T-cell (primary cell): ENCODE data around the gene SLC22A3. TPM values are rescaled to one million over a fixed set of nuclear protein-coding genes. Genes with fewer than 3 reads are reported as not detected.
"Not testable (repeated sequence)": the region's sequence is repeated elsewhere in the genome, so short reads cannot be mapped to it uniquely, and the experiment has no call there.

Experiments used
- ATAC-seq, 4 experiments: fragments of 200-7000 bp in 3 of 4; fragments of 150-1000 bp in 1 of 4; cut with Tn5 transposase; replicated peaks in 1 of 4; 1 replicate in 3 of 4; 2 replicates in 1 of 4; pipeline ENCODE4 v1.10.0; 2021; ENCODE audit warnings: moderate library complexity in 3 of 4, mild to moderate bottlenecking in 2 of 4, moderate number of reproducible peaks in 1 of 4
- CTCF ChIA-PET, 2 donors: fragments of 300-600 bp; sonication (Branson Sonifier 250); formaldehyde crosslinking; loops; one replicate each; lab custom pipeline; 2022; ENCODE audit warnings: antibody characterized with exemption in 2 of 2; lab: Charles Lee
- POLR2A ChIA-PET, 2 donors: fragments of 300-600 bp; sonication (Branson Sonifier 250); formaldehyde crosslinking; loops; one replicate each; lab custom pipeline; 2022; ENCODE audit warnings: antibody characterized with exemption in 2 of 2; lab: Charles Lee
- DNase-seq, 35 experiments: peaks; one replicate each; pipeline versions ENCODE4 v3.0.0 to v3.0.0-alpha.2; 2013 to 2023
- H3K27ac ChIP-seq: one replicate; pipeline ENCODE4 v1.5.1; 2013; ENCODE audit warnings: low read length
- H3K27me3 ChIP-seq, 2 experiments: replicated peaks in 1 of 2; 1 replicate in 1 of 2; 2 replicates in 1 of 2; pipeline versions ENCODE4 v1.6.1 to v1.7.0; 2013; ENCODE audit warnings: low read length in 1 of 2, mixed read lengths in 1 of 2; ENCODE audit not compliant: control insufficient read depth in 2 of 2, insufficient read depth in 2 of 2; ENCODE audit errors: extremely low read depth in 1 of 2
- H3K36me3 ChIP-seq, 2 donors: 1 replicate in 1 of 2; 2 replicates in 1 of 2; pipeline versions ENCODE4 v1.6.1 to v1.7.0; 2013; ENCODE audit warnings: low read length in 1 of 2; ENCODE audit not compliant: control insufficient read depth in 2 of 2, insufficient read depth in 1 of 2; ENCODE audit errors: extremely low read depth in 1 of 2
- H3K4me1 ChIP-seq, 2 experiments: 1 replicate in 1 of 2; 2 replicates in 1 of 2; pipeline versions ENCODE4 v1.6.1 to v1.7.0; 2013; ENCODE audit warnings: low read length in 2 of 2, mixed read lengths in 1 of 2; ENCODE audit not compliant: insufficient read depth in 2 of 2, control insufficient read depth in 1 of 2; ENCODE audit errors: extremely low read depth in 1 of 2
- H3K4me3 ChIP-seq, 2 donors: 1 replicate in 1 of 2; 2 replicates in 1 of 2; pipeline versions ENCODE4 v1.5.1 to v1.7.0; 2013; ENCODE audit warnings: mild to moderate bottlenecking in 2 of 2, low read length in 1 of 2, moderate library complexity in 1 of 2; ENCODE audit not compliant: control insufficient read depth in 1 of 2; ENCODE audit errors: extremely low read depth in 1 of 2
- H3K9me3 ChIP-seq: 2 replicates; pipeline ENCODE4 v1.7.0; 2013
- H3K27ac Mint-ChIP-seq, 2 donors: one replicate each; pipeline ENCODE4 v1.8.0; 2020 to 2021; ENCODE audit warnings: mild to moderate bottlenecking in 2 of 2, mixed read lengths in 2 of 2
- H3K27me3 Mint-ChIP-seq, 2 donors: one replicate each; pipeline ENCODE4 v1.8.0; 2021 to 2022; ENCODE audit warnings: mixed read lengths in 2 of 2
- H3K36me3 Mint-ChIP-seq: one replicate; pipeline ENCODE4 v1.8.0; 2021; ENCODE audit warnings: mixed read lengths
- H3K4me1 Mint-ChIP-seq, 3 donors: one replicate each; pipeline ENCODE4 v1.8.0; 2020 to 2022; ENCODE audit warnings: mixed read lengths in 3 of 3, mild to moderate bottlenecking in 1 of 3
- H3K4me3 Mint-ChIP-seq, 3 donors: one replicate each; pipeline ENCODE4 v1.8.0; 2020 to 2022; ENCODE audit warnings: mild to moderate bottlenecking in 3 of 3, mixed read lengths in 3 of 3, moderate library complexity in 3 of 3
- H3K9me3 Mint-ChIP-seq, 3 donors: one replicate each; pipeline ENCODE4 v1.8.0; 2020 to 2022; ENCODE audit warnings: mixed read lengths in 3 of 3
- WGBS: methylation state at CpG from one replicate; pipeline ENCODE4 v1.1.5; 2013; ENCODE audit warnings: missing lambda C conversion rate; ENCODE audit not compliant: insufficient coverage; 5-methylcytosine and 5-hydroxymethylcytosine counted together
- total RNA-seq, 35 experiments: library from RNA in 6 of 35; stranded (reverse) in 6 of 35; fragments of 120-200 nt in 1 of 35; gene quantifications; one replicate each; pipeline versions ENCODE4 v1.2.1 to v1.2.4 and lab custom pipeline; 2013 to 2026

SLC22A3 gene
- total RNA-seq, 5 donors from 2014 or later (not counting 1 experiment from before 2014, with no cell fraction given), result 0.13 to 0.29 (median 0.21) TPM; not detected in 1

- WGBS, result no CpG with 5 or more reads among the region's 3 CpGs
- H3K4me1 ChIP-seq, result peaks cover 36 to 48% of the 10 kb centered on the region in 2 experiments
- Mint-ChIP-seq H3K36me3 (peaks cover 8% of the 10 kb centered on the region), H3K27ac (no peak overlapping the region), H3K4me1 (peaks cover 56 to 75% (median 62%) of the 10 kb centered on the region in 3 donors), H3K27me3 (peaks cover 0 to 4% of the 10 kb centered on the region in 2 donors), H3K4me3 (no peak overlapping the region), H3K9me3 (no peaks in the 10 kb centered on the region)
- ChIA-PET POLR2A (interaction anchor here in 1 of 2 donors (0.6 kb wide), 1 partner anchor 674 kb away, joined by 3 read pairs; no protein-coding TSS in a partner anchor), CTCF (interaction anchor here (0.9 to 1.1 kb wide), 3 partner anchors 9 to 10 kb away, joined by 3 to 4 read pairs (median 3); no protein-coding TSS in a partner anchor)
- H3K27ac ChIP-seq, result no peak overlapping the region
- no peak overlapping the region for H3K4me3 ChIP-seq
- H3K27me3 ChIP-seq, result peaks cover 2 to 7% of the 10 kb centered on the region in 2 experiments
- no peak for DNase-seq
- H3K9me3 ChIP-seq, result no peaks in the 10 kb centered on the region
- ATAC-seq, result no peak
- no peaks in the 10 kb centered on the region for H3K36me3 ChIP-seq
Observed at GRCh38 chr6:160464744-160465143, 116.6 kb downstream of the SLC22A3 start.

GRCh38 chr6:160467261-160467871 is 119.2 kb downstream of the SLC22A3 start:
- H3K4me3 ChIP-seq, H3K27ac ChIP-seq, H3K4me3 Mint-ChIP-seq, H3K36me3 ChIP-seq, CTCF ChIA-PET, H3K9me3 Mint-ChIP-seq, POLR2A ChIA-PET, H3K27me3 ChIP-seq, H3K27me3 Mint-ChIP-seq, H3K27ac Mint-ChIP-seq, H3K9me3 ChIP-seq, DNase-seq, H3K36me3 Mint-ChIP-seq, ATAC-seq: not testable (repeated sequence)
- 96% methylated on average over 12 of the region's 14 CpGs for WGBS
- H3K4me1 ChIP-seq, result peaks cover 14 to 27% of the 10 kb centered on the region in 2 experiments
- H3K4me1 Mint-ChIP-seq, result peaks cover 41 to 49% (median 45%) of the 10 kb centered on the region in 3 donors

- H3K27me3 ChIP-seq, result peaks cover 2 to 7% of the 10 kb centered on the region in 2 experiments
- H3K4me1 ChIP-seq, result peaks cover 0 to 11% of the 10 kb centered on the region in 2 experiments
- ChIA-PET POLR2A (no interaction called here), CTCF (no interaction called here)
- H3K27me3 Mint-ChIP-seq, result peaks cover 0 to 4% of the 10 kb centered on the region in 2 donors
- no peaks in the 10 kb centered on the region for H3K9me3 Mint-ChIP-seq
- no peak overlapping the region for H3K4me3 ChIP-seq
- H3K4me3 Mint-ChIP-seq, result no peak overlapping the region
- no peak for DNase-seq
- H3K4me1 Mint-ChIP-seq, result peaks cover 23 to 31% (median 29%) of the 10 kb centered on the region in 3 donors
- no CpG with 5 or more reads among the region's 2 CpGs for WGBS
- H3K9me3 ChIP-seq, result no peaks in the 10 kb centered on the region
- no peak for ATAC-seq
- no peak overlapping the region for H3K27ac ChIP-seq
- H3K27ac Mint-ChIP-seq, result no peak overlapping the region
- H3K36me3 ChIP-seq, result no peaks in the 10 kb centered on the region
- peaks cover 9% of the 10 kb centered on the region for H3K36me3 Mint-ChIP-seq
Observed at GRCh38 chr6:160469153-160469552, 121.0 kb downstream of the SLC22A3 start.

- WGBS, result no CpG with 5 or more reads among the region's 4 CpGs
- CTCF ChIA-PET, H3K27me3 Mint-ChIP-seq, H3K9me3 ChIP-seq, ATAC-seq, H3K4me1 ChIP-seq, H3K4me3 ChIP-seq, DNase-seq, POLR2A ChIA-PET, H3K27ac ChIP-seq, H3K27me3 ChIP-seq, H3K36me3 ChIP-seq, H3K4me3 Mint-ChIP-seq: not testable (repeated sequence)
- peaks cover 29% of the 10 kb centered on the region for H3K36me3 Mint-ChIP-seq
- H3K4me1 Mint-ChIP-seq, result peaks cover 7 to 24% (median 9%) of the 10 kb centered on the region in 3 donors
- peak overlapping the region in 1 of 2 donors; percentile 48 for H3K27ac Mint-ChIP-seq
- peaks cover 2 to 11% (median 9%) of the 10 kb centered on the region in 3 donors for H3K9me3 Mint-ChIP-seq
Observed at GRCh38 chr6:160476056-160476455, 127.9 kb downstream of the SLC22A3 start.

GRCh38 chr6:160477072-160477471 is 128.9 kb downstream of the SLC22A3 start:
- Mint-ChIP-seq H3K4me1 (peaks cover 7 to 22% (median 9%) of the 10 kb centered on the region in 3 donors), H3K9me3 (peaks cover 8 to 21% (median 14%) of the 10 kb centered on the region in 3 donors), H3K36me3 (peaks cover 39% of the 10 kb centered on the region)
- H3K27ac Mint-ChIP-seq, H3K9me3 ChIP-seq, ATAC-seq, DNase-seq, H3K4me3 Mint-ChIP-seq, H3K27ac ChIP-seq, H3K4me3 ChIP-seq, POLR2A ChIA-PET, H3K27me3 Mint-ChIP-seq, H3K4me1 ChIP-seq, H3K27me3 ChIP-seq: not testable (repeated sequence)
- H3K36me3 ChIP-seq, result peaks cover 0 to 13% of the 10 kb centered on the region in 2 donors
- CTCF ChIA-PET, result interaction anchor here in 1 of 2 donors (0.9 kb wide), 2 partner anchors 14 to 15 kb away, joined by 3 read pairs; no protein-coding TSS in a partner anchor
- WGBS, result 100% methylated on average over 2 of the region's 4 CpGs

DNA sequence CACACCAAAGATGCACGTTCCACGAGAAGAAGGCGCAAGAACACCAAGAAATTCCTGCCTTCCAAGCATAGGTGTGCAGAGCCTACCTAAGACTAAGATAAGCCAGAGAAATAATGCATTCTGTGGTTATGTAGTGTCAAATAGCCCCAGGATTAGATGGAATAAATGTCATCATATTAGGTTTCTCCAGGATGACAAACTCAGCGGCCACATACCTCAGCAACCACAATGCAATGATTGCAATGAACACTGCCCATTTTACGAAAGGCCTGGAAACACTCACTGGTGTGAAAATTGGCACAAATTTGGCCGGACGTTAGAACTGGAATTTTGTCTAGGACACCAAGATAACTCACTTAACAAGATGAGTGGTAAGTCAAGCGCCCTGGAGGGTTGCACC is 129.7 kb downstream of the SLC22A3 start:
- H3K4me1 ChIP-seq, result no peaks in the 10 kb centered on the region
- Mint-ChIP-seq H3K27me3 (no peaks in the 10 kb centered on the region), H3K4me1 (peaks cover 7 to 20% (median 9%) of the 10 kb centered on the region in 3 donors), H3K9me3 (peaks cover 8 to 25% (median 14%) of the 10 kb centered on the region in 3 donors), H3K36me3 (peaks cover 47% of the 10 kb centered on the region), H3K27ac (no peak overlapping the region), H3K4me3 (no peak overlapping the region)
- ChIA-PET CTCF (no interaction called here), POLR2A (no interaction called here)
- ATAC-seq (no peak), DNase-seq (no peak)
- H3K27me3 ChIP-seq, result no peaks in the 10 kb centered on the region
- peaks cover 0 to 13% of the 10 kb centered on the region in 2 donors for H3K36me3 ChIP-seq
- H3K9me3 ChIP-seq, result no peaks in the 10 kb centered on the region
- H3K27ac ChIP-seq, result no peak overlapping the region
- no CpG with 5 or more reads among the region's 8 CpGs for WGBS
- no peak overlapping the region for H3K4me3 ChIP-seq
